Breast epithelium (tissue), 4 donors: Measurements from ENCODE around the gene TMEM63C. TPM values are rescaled to one million over a fixed set of nuclear protein-coding genes. Genes with fewer than 3 reads are reported as not detected.

Experiments used
- DNase-seq, 2 donors: peaks; one replicate each; pipeline ENCODE4 v3.0.0-alpha.2; 2019; ENCODE audit warnings: low spot score in 2 of 2
- H3K27ac ChIP-seq, 2 donors: fragments of 200-600 bp; sonication (generic) in 1 of 2; one replicate each; pipeline ENCODE4 v1.5.1; 2016 to 2019; ENCODE audit warnings: mild to moderate bottlenecking in 1 of 2
- H3K27me3 ChIP-seq, 2 donors: fragments of 200-600 bp; sonication (generic) in 1 of 2; one replicate each; pipeline versions ENCODE4 v1.5.1 to v1.6.0; 2017 to 2019; ENCODE audit warnings: control low read depth in 1 of 2, mild to moderate bottlenecking in 1 of 2
- H3K36me3 ChIP-seq: fragments of 200-600 bp; one replicate; pipeline ENCODE4 v1.5.1; 2019
- H3K4me1 ChIP-seq, 2 donors: fragments of 200-600 bp; sonication (generic); one replicate each; pipeline ENCODE4 v1.5.1; 2016 to 2019; ENCODE audit warnings: control low read depth in 1 of 2
- H3K4me3 ChIP-seq, 3 donors: fragments of 200-600 bp; sonication (generic); 1 replicate in 2 of 3; 2 replicates in 1 of 3; pipeline ENCODE4 v1.5.1; 2016 to 2019; ENCODE audit warnings: mild to moderate bottlenecking in 3 of 3, moderate library complexity in 2 of 3
- H3K9me3 ChIP-seq, 2 donors: fragments of 200-600 bp; sonication (generic) in 1 of 2; one replicate each; pipeline ENCODE4 v1.5.1; 2016 to 2019; ENCODE audit warnings: control low read depth in 1 of 2
- POLR2A ChIP-seq: fragments of 450-650 bp; IDR thresholded peaks from one replicate; pipeline ENCODE4 v1.6.1; 2016; ENCODE audit warnings: antibody characterized with exemption, mild to moderate bottlenecking, moderate library complexity
- POLR2AphosphoS5 ChIP-seq, 3 donors: sonication (generic); formaldehyde crosslinking; IDR thresholded peaks; one replicate each; pipeline ENCODE4 v1.6.1; 2017; ENCODE audit warnings: antibody characterized with exemption in 3 of 3
- intact Hi-C: fragments of 100-400 bp; cut with DNase I; formaldehyde crosslinking; loops from one replicate; pipeline ENCODE4 v1.15.1; 2023; ENCODE audit warnings: low total_unique reads
- total RNA-seq, 3 donors: library from RNA; depleted of rRNA; stranded (reverse); fragments of >200 nt; gene quantifications; one replicate each; pipeline ENCODE4 v1.1.0, GENCODE V29; 2016
- TF ChIP-seq, protein P1 (sequence below), 3 donors: fragments of 450-650 bp; IDR thresholded peaks; one replicate each; pipeline ENCODE4 v1.5.1; 2016 to 2017; ENCODE audit warnings: antibody characterized with exemption in 3 of 3, mild to moderate bottlenecking in 3 of 3, moderate library complexity in 3 of 3

Gene TMEM63C
- total RNA-seq, 3 donors from 2014 or later = 0.16 to 8.0 (median 3.9) TPM

DNA sequence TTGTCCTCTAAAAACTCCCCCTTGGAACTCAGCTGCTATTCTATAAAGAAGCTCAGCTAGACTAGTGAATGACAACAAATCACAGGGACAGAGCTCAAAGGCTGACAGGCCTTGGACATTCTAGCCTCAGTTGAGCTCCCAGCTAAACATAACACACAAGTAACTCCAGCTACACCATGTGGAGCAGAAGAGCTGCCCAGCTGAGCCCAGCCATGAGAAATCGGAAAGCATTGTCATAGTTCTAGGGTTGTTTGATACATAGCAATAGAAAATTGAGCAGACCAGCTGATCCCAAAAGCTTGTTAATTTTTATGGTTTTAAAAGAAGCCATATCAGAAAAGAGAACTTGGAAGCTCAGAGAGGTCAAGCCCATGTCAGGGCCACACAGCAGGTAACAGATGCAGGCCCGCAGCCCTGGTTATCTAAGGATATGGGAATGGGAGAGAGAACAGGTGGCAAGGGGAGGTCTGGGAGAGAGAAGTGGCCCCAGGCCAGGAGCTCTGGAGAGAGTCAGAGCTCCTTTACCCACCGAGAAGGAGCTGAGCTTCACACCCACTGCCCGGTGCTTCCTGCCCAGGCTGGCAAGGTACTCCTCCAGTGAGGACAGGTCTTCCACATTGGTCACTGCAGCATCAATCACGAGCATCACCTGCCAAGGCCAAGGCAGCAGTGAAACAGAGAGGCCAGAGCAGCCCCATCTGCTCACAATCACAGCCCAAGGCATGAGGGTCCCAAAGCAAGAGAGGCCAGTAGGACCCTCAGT, 86.5 kb downstream of the TMEM63C start:
- H3K9me3 ChIP-seq = peaks cover 8 to 9% of the 10 kb centered on the region in 2 donors
- no peak overlapping the region for H3K4me3 ChIP-seq
- no peak for DNase-seq
- TF ChIP-seq POLR2AphosphoS5 (IDR thresholded peaks at IDR 0.05) (no peak), POLR2A (no peak)
- TF ChIP-seq, protein P1, sequence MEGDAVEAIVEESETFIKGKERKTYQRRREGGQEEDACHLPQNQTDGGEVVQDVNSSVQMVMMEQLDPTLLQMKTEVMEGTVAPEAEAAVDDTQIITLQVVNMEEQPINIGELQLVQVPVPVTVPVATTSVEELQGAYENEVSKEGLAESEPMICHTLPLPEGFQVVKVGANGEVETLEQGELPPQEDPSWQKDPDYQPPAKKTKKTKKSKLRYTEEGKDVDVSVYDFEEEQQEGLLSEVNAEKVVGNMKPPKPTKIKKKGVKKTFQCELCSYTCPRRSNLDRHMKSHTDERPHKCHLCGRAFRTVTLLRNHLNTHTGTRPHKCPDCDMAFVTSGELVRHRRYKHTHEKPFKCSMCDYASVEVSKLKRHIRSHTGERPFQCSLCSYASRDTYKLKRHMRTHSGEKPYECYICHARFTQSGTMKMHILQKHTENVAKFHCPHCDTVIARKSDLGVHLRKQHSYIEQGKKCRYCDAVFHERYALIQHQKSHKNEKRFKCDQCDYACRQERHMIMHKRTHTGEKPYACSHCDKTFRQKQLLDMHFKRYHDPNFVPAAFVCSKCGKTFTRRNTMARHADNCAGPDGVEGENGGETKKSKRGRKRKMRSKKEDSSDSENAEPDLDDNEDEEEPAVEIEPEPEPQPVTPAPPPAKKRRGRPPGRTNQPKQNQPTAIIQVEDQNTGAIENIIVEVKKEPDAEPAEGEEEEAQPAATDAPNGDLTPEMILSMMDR (IDR thresholded peaks at IDR 0.05) = no peak
- no peaks in the 10 kb centered on the region for H3K4me1 ChIP-seq
- intact Hi-C loops = no loop called here
- no peak overlapping the region for H3K27ac ChIP-seq
- no peaks in the 10 kb centered on the region for H3K36me3 ChIP-seq
- H3K27me3 ChIP-seq = peaks cover 3 to 36% of the 10 kb centered on the region in 2 donors

DNA sequence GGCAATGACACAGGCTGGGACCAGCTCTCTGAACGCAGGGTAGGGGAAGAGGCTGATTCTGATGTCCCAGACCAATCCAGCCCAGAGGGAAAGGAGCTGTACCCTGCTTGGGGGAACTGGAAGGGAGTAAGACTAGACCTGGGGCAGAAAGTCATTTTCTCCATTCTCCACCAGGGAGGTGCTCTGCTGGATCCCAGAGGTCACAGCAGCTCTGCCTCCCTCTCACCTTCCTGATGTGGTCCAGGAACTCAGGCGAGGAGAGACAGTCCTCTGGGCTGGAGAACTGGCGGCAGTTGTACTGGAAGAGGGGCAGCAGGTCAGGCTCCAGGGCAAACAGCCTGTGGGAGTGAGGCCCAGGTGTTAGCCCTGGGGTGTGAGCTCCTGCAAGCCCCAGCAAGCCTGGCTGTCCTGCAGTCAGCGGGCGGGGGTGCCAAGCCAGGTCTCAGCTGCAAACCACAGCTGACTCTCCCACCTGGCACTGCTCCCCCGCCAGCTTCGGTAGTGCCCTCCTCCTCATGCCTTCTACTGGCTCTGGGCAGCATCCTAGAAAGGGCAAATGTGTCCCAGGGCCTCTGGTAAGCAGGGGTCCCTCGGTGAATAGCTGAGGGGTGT, 87.5 kb downstream of the TMEM63C start:
- H3K27ac ChIP-seq = no peak overlapping the region

DNA sequence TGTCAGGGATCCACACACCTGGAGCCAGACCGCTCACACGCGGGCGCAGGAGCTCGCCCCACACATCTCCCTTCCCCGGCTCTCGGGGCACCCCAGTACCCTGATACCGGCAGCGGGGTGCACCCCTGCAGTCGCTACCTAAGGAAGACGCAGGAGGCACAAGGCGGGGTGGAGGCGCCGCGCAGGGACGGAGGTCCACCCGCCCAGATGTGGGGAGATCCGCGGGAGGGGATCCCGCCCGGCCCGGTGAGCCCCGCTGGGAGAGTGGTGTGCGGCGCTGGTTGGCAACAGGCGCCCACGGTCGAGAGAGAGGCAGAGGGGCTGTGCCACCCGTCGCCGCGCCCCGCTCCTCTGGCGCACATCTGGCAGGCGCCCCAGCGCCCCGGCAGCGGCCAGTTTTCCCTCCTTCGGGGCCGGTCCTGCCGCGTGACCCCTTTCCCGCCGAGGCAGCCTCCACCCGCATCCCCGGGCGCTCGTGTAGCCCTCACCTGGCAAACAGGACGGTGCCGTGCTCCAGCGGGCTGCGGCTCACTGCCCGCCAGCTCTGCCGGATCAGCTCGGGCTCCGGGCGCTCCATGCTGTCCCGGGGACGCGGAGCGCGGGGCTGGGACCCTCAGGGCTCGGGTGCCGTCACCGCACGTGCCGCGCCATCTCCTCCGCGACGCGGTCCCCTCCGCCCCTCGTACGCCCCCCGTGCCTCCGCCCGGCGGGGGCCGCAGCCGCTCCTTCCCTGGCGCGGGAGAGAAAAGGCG, 88.9 kb downstream of the TMEM63C start:
- H3K27me3 ChIP-seq = peaks cover 3 to 36% of the 10 kb centered on the region in 2 donors
- H3K4me3 ChIP-seq = peak overlapping the region in 2 of 3 donors; percentile 30 to 50
- DNase-seq = no peak

More for the DNA sequence above, 87.5 kb downstream of the TMEM63C start:
- Histone ChIP-seq H3K9me3 (peaks cover 9 to 14% of the 10 kb centered on the region in 2 donors), H3K4me3 (no peak overlapping the region), H3K27me3 (peaks cover 3 to 36% of the 10 kb centered on the region in 2 donors), H3K36me3 (no peaks in the 10 kb centered on the region), H3K4me1 (no peaks in the 10 kb centered on the region)
- intact Hi-C loops = no loop called here
- TF ChIP-seq, protein P1 (IDR thresholded peaks at IDR 0.05) = no peak
- no peak for TF ChIP-seq POLR2AphosphoS5 (IDR thresholded peaks at IDR 0.05)
- no peak for TF ChIP-seq POLR2A
- no peak for DNase-seq

DNA sequence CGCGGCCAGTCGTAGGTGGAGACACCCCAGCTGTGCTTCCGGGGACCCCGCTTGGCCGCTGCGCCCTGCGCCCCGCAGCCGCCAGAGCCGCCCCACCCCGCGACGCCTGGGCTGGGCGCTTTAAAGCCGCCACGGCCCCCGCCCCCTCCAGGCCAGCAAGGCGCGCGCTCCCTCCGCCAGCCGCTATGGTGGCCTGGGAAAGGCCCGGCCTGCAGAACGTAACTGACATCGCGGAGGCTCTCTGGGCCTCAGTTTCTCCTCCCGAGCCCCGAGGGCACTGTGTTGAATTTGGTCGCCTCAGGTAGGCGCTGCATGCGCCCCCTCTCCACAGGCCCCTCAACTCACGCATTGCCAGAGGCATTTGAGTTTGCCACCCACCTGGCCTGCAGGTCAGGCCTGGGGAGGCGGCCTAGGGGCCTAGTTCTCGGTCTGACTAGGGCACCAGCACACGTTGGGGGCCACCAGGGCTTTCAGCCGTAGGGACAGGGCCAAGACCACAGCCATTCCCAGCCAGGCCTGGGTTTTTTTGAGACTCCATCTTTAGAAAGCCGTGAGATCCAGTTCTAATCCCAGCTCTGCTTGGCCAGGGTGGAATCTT, 89.6 kb downstream of the TMEM63C start, which contains the start of gene NGB:
Gene NGB (minus strand): TSS at position 94 of the 598 bp plus-strand sequence. CDS start 269 bp downstream, outside the sequence.
- H3K9me3 ChIP-seq = peaks cover 9 to 17% of the 10 kb centered on the region in 2 donors
- peaks cover 3 to 36% of the 10 kb centered on the region in 2 donors for H3K27me3 ChIP-seq
- no peaks in the 10 kb centered on the region for H3K4me1 ChIP-seq
- no peaks in the 10 kb centered on the region for H3K36me3 ChIP-seq
- no peak within 1 kb of the TSS for H3K27ac ChIP-seq
- DNase-seq = no peak
- H3K4me3 ChIP-seq = peak within 1 kb of the TSS in 2 of 3 donors; percentile 30 to 50
- TF ChIP-seq, protein P1 (IDR thresholded peaks at IDR 0.05) = no peak
- TF ChIP-seq POLR2AphosphoS5 (IDR thresholded peaks at IDR 0.05) = no peak
- TF ChIP-seq POLR2A = no peak
- intact Hi-C loops = no loop called here

More for the DNA sequence above, 88.9 kb downstream of the TMEM63C start:
- H3K4me1 ChIP-seq = no peaks in the 10 kb centered on the region
- H3K27ac ChIP-seq = no peak overlapping the region
- TF ChIP-seq POLR2AphosphoS5 (IDR thresholded peaks at IDR 0.05) = no peak
- TF ChIP-seq, protein P1 (IDR thresholded peaks at IDR 0.05) = no peak
- no peak for TF ChIP-seq POLR2A
- no peaks in the 10 kb centered on the region for H3K36me3 ChIP-seq
- intact Hi-C loops = no loop called here
- H3K9me3 ChIP-seq = peaks cover 9 to 17% of the 10 kb centered on the region in 2 donors
